Ureter (tissue), 1 donor: ENCODE data around the gene IRF8. TPM values are rescaled to one million over a fixed set of nuclear protein-coding genes. Genes with fewer than 3 reads are reported as not detected.

Experiments used
- DNase-seq: peaks from one replicate; pipeline ENCODE4 v3.0.0-alpha.2; 2020; ENCODE audit warnings: low spot score
- total RNA-seq: library from RNA; stranded (reverse); gene quantifications from one replicate; pipeline ENCODE4 v1.2.4, GENCODE V29; 2023
- donor health status: DM: yes; HTN: yes; CAD: no.

Gene IRF8
- total RNA-seq, 1 donor from 2014 or later = 9.5 TPM

DNA sequence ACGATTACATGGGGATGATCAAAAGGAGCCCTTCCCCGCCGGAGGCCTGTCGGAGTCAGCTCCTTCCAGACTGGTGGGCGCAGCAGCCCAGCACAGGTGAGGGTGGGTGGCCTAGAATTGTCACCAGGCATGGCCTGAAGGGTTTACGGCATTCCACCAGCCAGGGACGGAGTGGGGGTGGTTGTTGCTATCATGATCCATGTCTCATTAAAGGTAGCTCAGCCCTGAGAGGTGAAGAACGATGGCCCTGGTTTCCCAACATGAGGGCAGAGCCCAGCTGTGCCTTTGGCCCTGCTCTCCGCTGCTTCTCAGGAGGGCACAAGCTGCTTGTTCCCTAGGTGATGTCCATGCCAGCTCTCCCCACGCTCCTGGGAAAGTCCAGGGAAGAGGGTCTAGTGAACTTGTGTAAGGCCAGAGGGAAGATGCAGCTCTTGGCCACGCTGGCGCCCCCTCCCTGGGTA is 14.2 kb downstream of the IRF8 start:
- no peak for DNase-seq

DNA sequence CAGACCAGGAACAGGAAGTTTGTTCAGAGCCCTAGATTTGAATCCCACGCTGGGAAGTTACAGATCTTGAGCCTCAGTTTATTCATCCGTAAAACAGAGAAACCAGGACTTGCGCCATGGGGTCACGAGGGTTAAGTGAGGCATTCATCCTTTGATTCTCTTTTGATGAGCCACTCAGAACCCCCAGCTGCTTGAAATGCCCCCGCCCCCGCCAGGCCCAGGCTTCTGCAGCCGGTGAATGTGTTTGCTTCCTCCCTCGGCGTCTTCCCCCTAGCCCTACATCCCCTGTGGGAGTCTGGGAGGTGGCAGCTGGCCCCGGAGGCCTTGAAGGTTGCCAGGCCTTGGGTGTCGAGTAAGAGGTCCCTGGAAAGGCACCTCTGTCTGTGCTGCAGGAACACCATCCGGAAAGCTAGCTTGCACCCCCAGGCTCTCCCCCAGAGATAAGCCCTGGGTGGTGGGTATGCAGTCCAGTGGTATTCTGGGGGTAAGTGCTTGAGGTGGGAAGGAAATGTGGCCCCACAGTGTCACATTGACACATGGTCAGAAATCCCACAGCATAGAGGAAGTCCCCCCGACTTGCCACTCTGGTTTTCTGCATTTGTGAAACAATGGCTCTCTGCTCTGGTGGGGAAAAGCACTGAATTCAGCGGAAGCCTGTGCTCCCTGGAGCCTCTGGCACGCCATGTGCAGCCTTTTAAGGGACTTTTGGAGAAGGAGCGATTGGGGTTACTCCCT is 14.9 kb downstream of the IRF8 start:
- no peak for DNase-seq

DNA sequence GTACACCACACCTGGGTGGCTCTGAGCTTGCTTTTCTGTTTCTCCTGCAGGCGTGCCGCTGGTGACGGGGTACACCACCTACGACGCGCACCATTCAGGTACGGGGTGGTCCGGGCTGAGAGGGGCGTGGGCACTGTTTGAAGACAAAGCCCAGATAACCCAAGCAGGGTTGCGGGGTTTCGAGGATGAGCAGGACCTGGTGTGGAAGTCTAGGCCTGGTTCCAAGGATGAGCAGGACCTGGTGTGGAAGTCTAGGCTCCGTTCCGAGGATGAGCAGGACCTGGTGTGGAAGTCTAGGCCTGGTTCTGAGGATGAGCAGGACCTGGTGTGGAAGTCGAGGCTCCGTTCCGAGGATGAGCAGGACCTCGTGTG is 15.4 kb downstream of the IRF8 start:
- no peak for DNase-seq

DNA sequence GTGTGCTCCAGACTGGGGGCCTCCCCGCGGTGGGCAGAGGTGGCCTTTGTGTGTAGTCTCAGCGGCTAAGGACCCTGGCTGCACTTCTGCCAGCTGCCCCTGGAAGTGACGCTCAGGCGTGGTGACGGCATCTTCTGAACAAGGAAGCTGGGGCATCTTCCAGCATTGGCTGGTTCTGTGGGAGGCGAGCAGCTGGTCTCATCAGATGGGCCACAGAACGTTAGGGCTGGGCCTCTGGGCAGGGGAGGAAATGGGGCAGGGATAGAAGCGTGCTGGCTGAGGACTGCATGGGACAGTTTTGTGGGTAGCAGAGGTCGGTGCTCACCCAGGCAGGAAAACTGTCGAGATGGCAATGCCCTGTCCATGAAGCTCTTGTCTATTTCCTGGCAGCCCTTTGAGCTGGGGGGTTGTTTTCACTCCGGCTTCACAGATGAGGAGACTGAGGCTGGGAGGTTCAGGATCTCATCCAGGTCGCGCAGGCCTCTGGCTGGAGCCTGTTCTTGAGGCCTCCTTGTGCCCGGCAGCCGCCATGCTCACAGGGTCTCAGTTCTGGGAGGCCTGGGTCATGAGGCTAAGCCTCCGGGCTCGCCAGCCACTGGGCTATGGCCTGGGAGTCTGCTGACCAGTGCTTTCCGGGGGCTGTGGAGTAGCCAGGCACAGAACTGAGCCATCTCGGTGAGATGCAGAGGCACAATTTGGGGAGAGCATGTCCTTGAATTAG is 16.3 kb downstream of the IRF8 start:
- DNase-seq = no peak

DNA sequence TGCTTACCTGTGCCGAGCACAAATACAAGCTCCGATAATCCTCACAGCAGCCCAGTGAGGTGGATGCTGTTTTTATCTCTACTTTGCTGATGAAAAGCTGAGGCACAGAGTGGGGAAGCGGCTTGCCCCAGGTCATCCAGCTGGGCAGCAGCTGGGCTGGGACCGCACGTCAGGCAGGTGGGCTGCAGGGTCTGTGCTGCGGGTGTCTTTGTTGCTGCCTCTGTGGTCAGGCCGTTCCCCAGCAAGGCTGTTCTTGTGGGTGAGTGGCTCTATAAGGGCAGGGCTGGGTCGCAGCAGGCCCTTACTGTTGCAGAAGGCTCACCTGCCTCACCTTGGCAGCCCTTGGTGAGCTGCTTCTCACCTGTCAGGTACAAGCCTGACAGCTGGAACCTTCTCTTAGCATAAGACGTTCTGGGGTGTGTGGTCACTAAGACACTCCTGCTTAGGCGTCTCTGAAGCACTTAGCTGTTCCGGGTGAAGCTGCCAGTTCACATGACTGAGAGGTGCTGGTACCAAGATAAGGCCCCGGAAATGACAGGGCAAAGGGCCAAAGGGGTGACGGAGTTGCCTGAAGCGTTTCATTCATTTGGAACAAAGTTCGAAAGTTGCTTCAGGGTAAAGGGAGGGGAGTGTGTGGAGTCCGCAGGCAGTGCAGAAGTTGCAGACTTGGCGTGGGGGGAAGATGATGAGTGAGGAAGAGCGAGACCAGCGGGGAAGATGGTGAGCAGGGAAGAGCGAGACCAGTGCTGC is 17.4 kb downstream of the IRF8 start:
- peak; percentile 59 for DNase-seq

DNA sequence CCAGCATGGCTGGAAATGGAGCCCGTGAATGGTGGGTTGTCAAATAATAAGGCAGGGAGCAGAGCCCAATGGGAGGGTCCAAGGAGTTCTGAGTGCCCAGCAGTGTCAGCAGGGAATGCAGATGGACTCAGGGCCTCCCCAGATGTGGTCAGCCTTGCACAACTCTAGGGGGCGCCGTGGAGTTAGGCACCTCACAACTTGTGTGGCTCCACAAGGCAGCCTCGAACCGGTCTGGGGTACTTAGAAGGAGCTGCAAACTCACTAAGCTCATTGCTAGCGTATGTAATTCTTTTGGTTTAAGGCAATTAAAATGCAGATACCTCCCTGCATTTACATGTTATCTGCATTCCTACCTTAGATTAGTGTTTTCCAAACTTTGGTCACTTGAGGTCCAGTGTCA is 18.1 kb downstream of the IRF8 start:
- DNase-seq = no peak

DNA sequence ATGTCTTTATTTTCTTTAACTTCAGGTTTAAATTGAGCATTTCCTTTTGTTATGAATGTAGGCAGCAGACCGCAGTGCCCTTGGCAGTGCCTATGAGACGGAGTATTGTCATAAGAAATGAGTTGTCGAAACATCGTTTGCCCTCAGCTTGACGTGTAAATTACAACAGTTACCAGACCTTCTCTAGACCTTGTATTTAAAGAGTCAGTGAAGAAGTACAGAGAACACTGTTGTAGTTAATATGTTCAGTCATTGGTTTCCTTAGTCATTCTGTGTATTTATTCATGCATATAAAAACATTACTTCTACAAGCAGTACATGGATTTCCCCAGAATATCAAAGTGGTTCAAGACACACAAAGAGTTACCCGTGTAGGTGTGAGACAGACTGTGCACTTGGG is 19.0 kb downstream of the IRF8 start:
- no peak for DNase-seq

DNA sequence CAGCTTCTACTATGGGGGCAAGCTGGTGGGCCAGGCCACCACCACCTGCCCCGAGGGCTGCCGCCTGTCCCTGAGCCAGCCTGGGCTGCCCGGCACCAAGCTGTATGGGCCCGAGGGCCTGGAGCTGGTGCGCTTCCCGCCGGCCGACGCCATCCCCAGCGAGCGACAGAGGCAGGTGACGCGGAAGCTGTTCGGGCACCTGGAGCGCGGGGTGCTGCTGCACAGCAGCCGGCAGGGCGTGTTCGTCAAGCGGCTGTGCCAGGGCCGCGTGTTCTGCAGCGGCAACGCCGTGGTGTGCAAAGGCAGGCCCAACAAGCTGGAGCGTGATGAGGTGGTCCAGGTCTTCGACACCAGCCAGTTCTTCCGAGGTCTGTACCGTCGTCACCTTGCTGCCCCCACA is 19.5 kb downstream of the IRF8 start:
- DNase-seq = no peak

DNA sequence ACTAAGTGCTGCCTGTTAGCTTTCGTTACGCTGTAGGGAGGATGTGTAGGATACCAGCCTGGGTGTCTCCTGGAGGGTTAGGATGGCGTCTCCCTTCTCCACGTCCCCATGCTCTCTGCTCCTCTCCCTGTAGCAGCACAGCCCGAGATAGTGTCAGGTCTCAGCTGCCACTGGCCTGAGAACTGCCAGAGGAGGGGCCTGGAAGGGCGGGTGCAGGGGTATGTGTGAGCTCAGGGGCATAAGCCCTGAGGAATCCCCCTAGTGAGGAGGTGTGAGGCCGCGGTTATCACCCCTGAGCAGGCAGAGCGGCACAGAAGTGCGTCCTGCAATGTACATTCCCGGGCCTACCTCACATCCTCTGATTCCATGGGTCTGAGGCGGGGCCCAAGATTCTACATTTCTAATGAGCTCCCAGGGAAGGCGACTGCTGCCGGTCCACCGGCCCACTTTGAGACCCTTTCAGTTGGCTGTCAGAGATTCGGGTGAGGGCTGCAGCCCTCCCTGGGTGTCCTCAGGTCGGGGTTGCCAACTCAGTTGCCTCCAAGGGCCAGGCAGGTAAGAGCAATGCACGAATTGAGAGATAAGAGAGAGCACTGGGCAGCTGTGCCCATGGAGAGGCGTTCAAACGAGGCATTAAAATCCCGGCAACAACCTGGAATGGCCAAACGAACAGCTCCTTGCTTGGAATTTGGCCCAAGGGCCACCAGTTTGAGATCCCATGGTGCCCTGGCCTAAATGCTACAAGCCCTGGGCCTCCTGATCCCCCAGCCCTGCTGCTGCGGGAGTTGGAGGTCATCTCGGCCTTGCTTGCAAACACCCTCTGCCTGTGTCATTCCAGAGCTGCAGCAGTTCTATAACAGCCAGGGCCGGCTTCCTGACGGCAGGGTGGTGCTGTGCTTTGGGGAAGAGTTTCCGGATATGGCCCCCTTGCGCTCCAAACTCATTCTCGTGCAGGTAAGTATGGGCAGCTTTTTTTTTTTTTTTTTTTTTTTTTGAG is 20.6 kb downstream of the IRF8 start:
- DNase-seq = no peak

DNA sequence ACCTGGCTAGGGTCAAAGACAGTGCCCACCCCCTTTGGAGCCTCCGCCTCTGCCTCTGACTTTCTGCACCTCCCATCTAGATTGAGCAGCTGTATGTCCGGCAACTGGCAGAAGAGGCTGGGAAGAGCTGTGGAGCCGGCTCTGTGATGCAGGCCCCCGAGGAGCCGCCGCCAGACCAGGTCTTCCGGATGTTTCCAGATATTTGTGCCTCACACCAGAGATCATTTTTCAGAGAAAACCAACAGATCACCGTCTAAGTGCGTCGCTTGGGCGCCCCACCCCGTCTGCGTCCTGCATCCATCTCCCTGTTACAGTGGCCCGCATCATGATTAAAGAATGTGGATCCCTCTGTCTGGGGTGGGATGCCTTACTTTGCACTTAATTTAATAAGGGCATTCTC is 22.1 kb downstream of the IRF8 start:
- DNase-seq = no peak

DNA sequence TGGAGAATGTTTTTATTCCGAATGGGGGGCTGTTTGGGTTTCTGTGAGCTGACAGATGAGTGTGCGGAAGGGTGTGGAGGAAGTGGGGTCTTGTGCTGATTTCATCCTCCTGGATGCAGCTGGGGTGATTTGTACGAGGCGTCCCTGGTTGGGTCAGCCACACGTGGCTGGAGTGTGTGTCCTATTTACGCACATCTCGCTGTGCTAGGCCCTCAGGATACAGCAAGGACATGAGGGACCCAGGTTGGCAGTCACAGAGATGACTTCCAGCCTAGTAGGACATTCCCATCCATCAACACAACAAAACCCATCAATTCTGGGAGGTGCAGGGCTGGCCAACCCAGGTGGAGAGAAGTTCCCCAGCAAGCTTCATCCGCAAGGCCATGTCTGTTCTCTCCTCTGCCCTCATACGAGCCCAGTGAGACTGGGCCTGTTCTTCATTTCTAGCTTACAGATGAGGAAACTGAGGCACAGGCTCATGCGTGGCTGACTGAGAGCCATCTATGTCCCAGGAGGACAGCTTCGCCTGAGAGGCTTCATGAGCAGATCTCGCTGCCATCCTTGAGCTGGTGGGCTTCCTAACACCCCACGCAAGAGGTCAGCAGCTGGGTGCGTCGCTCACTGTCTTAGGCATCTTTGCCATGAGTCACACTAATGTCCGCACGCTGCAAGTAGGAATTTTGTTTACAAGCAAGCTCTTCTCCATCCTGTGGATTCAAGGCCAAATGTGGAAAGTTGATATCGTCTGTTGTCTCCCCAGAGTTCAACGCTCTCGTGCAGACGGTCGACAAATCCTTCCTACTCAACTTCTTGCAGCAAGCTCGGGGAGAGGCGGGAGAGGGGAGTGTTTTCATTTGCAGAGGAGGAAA is 24.4 kb downstream of the IRF8 start:
- DNase-seq = no peak

DNA sequence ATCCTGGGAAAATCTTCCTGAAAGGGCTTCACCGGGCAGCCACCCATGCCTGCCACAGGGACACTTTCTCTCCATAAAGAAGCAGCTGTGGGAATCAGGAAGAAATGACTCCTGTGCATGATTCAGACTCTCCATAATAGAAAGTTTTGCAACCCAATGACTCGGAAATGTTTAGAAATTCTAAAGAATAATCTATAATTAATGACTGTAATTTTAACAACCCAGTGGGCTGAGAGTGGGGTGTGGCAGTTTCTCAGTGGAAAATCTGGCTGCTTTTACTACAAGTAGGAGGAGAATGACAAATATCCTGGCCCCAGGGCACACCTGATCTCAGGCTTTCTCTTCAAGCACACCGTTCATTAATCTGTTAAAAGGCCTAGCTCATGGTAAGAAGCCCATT is 25.7 kb downstream of the IRF8 start:
- no peak for DNase-seq

DNA sequence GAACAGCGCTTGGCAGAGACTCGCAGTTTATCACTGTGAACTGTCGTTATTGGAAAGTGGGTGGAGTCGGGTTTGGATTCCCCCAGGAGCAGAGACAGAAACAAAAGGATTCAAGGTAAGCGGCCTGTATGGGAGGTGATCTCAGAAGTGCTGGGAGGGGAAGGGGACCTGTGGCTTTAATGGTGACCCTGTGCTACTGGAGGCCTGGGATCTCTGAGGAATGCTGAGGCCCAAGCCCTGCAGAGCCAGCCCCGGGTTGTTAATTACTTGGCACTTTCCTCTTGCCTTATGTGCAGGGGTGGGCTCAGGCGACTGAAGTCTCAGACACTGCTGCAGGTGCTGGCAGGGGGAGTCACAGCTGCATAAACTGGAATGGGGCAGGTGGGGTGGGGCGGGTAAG is 27.4 kb downstream of the IRF8 start:
- DNase-seq = no peak

DNA sequence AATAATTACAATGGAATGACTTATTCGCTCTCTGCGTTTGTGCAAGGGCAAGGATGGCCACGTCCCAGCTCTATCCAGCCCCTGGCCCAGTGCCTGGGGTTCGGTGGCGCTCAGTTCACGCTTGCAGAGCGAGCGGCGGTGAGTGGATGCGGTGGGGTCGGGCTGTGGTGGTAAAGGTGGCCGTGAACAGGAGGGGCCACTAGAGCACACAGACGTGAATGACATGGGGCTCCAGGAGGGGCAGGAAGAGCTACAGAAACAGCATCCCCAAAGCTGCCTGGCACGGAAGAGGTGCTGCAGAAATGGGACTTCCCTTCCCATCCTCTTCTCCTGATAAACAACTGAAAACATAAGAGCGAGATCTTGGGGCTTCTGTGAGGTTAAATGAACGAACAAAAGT is 28.4 kb downstream of the IRF8 start:
- DNase-seq = no peak

DNA sequence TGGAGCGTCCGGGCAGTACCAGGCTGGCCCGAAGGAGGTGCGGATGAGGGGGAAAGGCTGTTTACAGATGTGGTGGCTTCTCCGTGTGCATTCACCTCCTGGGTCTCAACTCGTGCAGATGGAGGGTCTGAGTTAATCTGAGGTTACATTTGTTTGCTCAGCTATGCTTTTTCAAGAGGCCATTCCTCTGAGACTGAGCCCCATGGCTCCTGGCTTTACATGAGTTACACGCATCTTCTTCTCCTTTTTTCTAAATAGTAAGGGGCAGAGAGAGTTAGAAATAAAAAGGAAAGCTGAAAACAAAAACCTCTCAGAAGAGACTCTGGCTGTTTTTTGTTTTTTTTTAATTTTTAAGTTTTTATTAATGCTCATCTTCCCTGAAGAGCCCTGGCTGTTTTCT is 29.0 kb downstream of the IRF8 start:
- no peak for DNase-seq

DNA sequence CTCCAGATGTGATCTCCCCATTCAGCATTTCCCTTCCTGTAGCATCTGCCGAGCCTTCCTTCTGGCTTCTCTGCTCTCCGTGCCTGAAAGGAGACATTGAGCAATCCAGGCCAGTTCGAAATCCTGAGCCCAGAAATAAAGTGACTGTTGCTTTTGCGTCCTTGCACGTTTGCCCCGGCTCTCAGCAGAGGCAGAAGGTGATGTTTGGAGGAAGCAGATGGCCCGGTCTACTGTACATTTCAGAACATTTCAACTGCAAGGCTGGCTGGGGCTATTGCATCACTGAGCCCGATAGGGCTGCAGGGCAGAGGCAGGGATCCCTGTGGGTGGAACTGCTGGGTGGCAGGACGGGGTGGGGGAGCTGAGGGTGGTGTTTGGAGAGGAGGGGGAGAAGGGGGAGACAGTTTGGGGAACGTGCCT is 29.4 kb downstream of the IRF8 start:
- DNase-seq = no peak

DNA sequence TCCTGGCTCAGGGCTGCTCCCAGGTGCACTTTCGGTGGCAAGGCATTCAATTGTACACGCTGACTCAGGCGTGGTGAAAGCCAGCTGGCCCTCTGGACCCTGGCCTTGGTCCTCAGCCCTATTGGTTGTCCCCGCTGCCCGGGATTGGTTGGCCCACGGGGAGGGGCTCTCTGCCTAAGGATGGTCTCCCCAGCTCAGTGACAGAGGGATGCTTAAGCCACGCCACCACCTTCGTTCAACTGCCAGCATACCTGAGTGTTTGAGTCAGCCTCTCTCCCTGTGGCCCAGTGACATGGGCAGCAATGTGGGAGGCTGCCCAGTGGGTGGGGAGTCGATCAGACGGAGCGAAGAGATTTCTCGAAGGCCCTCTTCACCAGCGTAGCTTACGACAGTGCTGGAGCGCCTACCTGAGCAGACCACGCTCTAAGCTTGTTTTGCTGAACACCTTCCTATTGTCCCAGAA is 30.3 kb downstream of the IRF8 start:
- DNase-seq = no peak

DNA sequence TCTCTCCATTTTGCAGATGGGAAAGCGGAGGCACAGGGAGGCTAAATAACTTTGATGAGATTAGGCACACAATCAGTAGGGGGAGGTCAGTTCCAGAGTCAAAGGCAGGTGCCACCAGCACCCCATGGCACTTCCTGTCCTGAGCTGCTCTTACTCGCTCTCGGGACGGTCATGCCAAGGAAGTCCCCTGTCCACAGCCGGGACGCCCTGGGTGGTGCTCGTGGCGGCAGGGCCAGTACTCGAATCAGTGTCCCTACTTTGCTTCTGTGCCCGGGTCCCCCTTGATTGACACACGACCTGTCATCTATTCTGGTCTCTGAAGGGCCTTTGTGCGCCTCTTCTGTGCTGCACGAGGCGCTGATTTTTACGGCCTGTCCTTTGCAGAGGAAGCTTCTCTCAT is 31.3 kb downstream of the IRF8 start:
- DNase-seq = no peak

DNA sequence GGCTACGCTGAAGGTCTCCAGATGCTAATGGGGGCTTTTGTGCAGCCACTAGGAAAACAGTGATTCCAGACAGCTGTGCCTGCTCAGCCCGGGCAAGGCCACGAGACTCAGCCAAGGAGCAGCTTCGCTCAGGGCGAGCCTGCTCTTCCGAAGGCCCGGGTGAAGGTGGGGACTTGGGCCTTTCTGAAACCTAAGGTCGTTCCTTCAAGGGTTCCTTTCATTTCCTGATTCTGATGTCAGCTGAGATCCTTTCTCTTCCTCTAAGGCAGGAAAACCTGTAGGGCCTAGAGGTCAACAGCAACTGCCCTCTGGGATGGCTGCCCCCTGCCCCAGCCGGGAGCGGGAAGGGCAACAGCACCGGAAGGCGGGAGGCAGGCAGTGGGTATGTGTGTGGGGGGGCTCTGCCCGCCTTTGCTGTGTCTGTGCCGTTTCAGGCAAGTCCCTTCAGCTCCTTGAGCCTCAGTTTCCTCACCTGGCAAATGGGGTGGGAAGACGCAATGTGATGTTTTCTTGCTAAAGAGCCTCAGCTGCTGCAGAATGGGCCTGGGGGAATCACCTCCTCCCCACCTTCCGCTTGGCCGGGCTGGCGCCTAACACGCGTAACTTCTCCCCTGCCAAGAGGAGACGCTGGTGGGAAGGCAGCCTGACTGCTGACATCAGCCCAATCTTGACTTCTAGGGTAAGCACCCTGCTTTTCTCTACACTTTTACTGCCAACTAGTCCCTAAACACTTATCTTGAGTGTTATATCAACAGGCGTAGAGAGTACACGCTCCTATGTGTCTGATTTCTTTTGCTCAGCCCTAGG is 32.8 kb downstream of the IRF8 start:
- DNase-seq = no peak

DNA sequence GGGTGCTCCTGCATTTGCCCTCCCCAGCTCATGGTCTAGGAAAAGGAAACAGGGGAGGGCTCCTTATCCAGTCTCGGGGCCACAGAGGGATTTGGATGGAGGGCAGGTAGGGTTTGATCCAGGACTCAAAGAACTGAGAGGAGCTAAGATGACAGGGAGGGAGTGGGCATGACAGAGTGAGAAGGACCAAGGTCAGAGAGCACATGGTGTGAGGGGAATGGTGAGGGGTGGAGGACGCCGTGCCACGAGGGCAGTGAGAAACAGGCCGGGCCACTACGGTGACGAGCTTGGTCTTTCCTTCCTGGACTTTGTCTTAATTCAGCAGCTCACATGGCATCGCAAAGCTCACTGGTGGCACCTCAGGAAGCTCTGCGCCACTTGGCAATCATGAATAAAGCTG is 35.2 kb downstream of the IRF8 start:
- no peak for DNase-seq
